Ascending aorta (tissue), 2 donors: ENCODE data around the gene MRGPRX2. TPM values are rescaled to one million over a fixed set of nuclear protein-coding genes. Genes with fewer than 3 reads are reported as not detected.

Experiments used
- DNase-seq, 2 donors: peaks; one replicate each; pipeline ENCODE4 v3.0.0-alpha.2; 2019; ENCODE audit warnings: low spot score in 2 of 2
- H3K27ac ChIP-seq, 2 donors: fragments of 200-600 bp; sonication (generic); one replicate each; pipeline ENCODE4 v1.5.1; 2016 to 2017; ENCODE audit warnings: mild to moderate bottlenecking in 1 of 2
- H3K27me3 ChIP-seq: fragments of 200-600 bp; sonication (generic); one replicate; pipeline ENCODE4 v1.5.1; 2017
- H3K36me3 ChIP-seq, 2 donors: fragments of 200-600 bp; sonication (generic); one replicate each; pipeline ENCODE4 v1.5.1; 2016
- H3K4me1 ChIP-seq, 2 donors: fragments of 200-600 bp; sonication (generic); one replicate each; pipeline ENCODE4 v1.5.1; 2016 to 2017; ENCODE audit warnings: mild to moderate bottlenecking in 1 of 2
- H3K4me3 ChIP-seq, 2 donors: fragments of 200-600 bp; sonication (generic); one replicate each; pipeline ENCODE4 v1.5.1; 2016 to 2017; ENCODE audit warnings: mild to moderate bottlenecking in 1 of 2
- H3K9me3 ChIP-seq, 2 donors: fragments of 200-600 bp; sonication (generic); one replicate each; pipeline ENCODE4 v1.5.1; 2016
- CTCF ChIP-seq, 3 experiments: fragments of 200-600 bp in 2 of 3; fragments of 450-650 bp in 1 of 3; sonication (generic) in 2 of 3; IDR thresholded peaks; one replicate each; pipeline ENCODE4 v1.5.1; 2016 to 2019; ENCODE audit warnings: antibody characterized with exemption in 3 of 3, mild to moderate bottlenecking in 1 of 3, moderate library complexity in 1 of 3
- intact Hi-C: fragments of 100-400 bp; cut with DNase I; formaldehyde crosslinking; loops from one replicate; pipeline ENCODE4 v1.15.1; 2023
- total RNA-seq: library from RNA; depleted of rRNA; stranded (reverse); fragments of >200 nt; gene quantifications from one replicate; pipeline ENCODE4 v1.1.0, GENCODE V29; 2016

The MRGPRX2 gene
- total RNA-seq, 1 donor from 2014 or later: not detected

GRCh38 chr11:19092850-19093249, 32.3 kb upstream of the MRGPRX2 start:
- no peak for TF ChIP-seq CTCF (IDR thresholded peaks at IDR 0.05)
- no peak for DNase-seq
- intact Hi-C loops: no loop called here
- H3K27me3 ChIP-seq: no peaks in the 10 kb centered on the region
- H3K4me3 ChIP-seq: no peak overlapping the region
- no peak overlapping the region for H3K27ac ChIP-seq
- H3K9me3 ChIP-seq: no peaks in the 10 kb centered on the region
- no peaks in the 10 kb centered on the region for H3K36me3 ChIP-seq
- no peaks in the 10 kb centered on the region for H3K4me1 ChIP-seq

GRCh38 chr11:19092342-19092741, 31.8 kb upstream of the MRGPRX2 start:
- Histone ChIP-seq H3K27me3 (no peaks in the 10 kb centered on the region), H3K36me3 (no peaks in the 10 kb centered on the region), H3K4me1 (no peaks in the 10 kb centered on the region), H3K27ac (no peak overlapping the region), H3K9me3 (no peaks in the 10 kb centered on the region), H3K4me3 (no peak overlapping the region)
- intact Hi-C loops: no loop called here
- DNase-seq: no peak
- TF ChIP-seq CTCF (IDR thresholded peaks at IDR 0.05): no peak

GRCh38 chr11:19091366-19091765, 30.8 kb upstream of the MRGPRX2 start:
- no peak for DNase-seq
- Histone ChIP-seq H3K36me3 (no peaks in the 10 kb centered on the region), H3K27me3 (no peaks in the 10 kb centered on the region), H3K4me3 (no peak overlapping the region), H3K4me1 (no peaks in the 10 kb centered on the region), H3K9me3 (no peaks in the 10 kb centered on the region), H3K27ac (no peak overlapping the region)
- intact Hi-C loops: no loop called here
- no peak for TF ChIP-seq CTCF (IDR thresholded peaks at IDR 0.05)

GRCh38 chr11:19089421-19089820, 28.9 kb upstream of the MRGPRX2 start:
- Histone ChIP-seq H3K4me3 (no peak overlapping the region), H3K36me3 (no peaks in the 10 kb centered on the region), H3K9me3 (no peaks in the 10 kb centered on the region), H3K4me1 (no peaks in the 10 kb centered on the region), H3K27me3 (no peaks in the 10 kb centered on the region), H3K27ac (no peak overlapping the region)
- TF ChIP-seq CTCF (IDR thresholded peaks at IDR 0.05): no peak
- intact Hi-C loops: no loop called here
- no peak for DNase-seq

GRCh38 chr11:19088791-19089190, 28.3 kb upstream of the MRGPRX2 start:
- Histone ChIP-seq H3K36me3 (no peaks in the 10 kb centered on the region), H3K4me1 (no peaks in the 10 kb centered on the region), H3K27me3 (no peaks in the 10 kb centered on the region), H3K4me3 (no peak overlapping the region), H3K27ac (no peak overlapping the region), H3K9me3 (no peaks in the 10 kb centered on the region)
- intact Hi-C loops: no loop called here
- no peak for DNase-seq
- no peak for TF ChIP-seq CTCF (IDR thresholded peaks at IDR 0.05)

- Histone ChIP-seq H3K36me3 (no peaks in the 10 kb centered on the region), H3K27me3 (no peaks in the 10 kb centered on the region), H3K9me3 (no peaks in the 10 kb centered on the region), H3K27ac (no peak overlapping the region), H3K4me3 (no peak overlapping the region), H3K4me1 (no peaks in the 10 kb centered on the region)
- no peak for DNase-seq
- intact Hi-C loops: no loop called here
- no peak for TF ChIP-seq CTCF (IDR thresholded peaks at IDR 0.05)
Measured at GRCh38 chr11:19087658-19088057, 27.1 kb upstream of the MRGPRX2 start.
